GM23338 (cell line): ENCODE data around the gene GRIK4. TPM values are rescaled to one million over a fixed set of nuclear protein-coding genes. Genes with fewer than 3 reads are reported as not detected.

Experiments
- ATAC-seq: fragments of 200-7000 bp; cut with Tn5 transposase; 3 replicates; pipeline ENCODE4 v1.9.1; 2020
- DNase-seq: peaks from one replicate; pipeline ENCODE4 v3.0.0-alpha.2; 2015; ENCODE audit warnings: low spot score
- H2AFZ ChIP-seq: fragments of 200-600 bp; sonication (generic); 2 replicates; pipeline ENCODE4 v1.8.0; 2016; ENCODE audit warnings: antibody characterized with exemption, mild to moderate bottlenecking, moderate library complexity
- H3F3A ChIP-seq: fragments of 200-600 bp; sonication (generic); replicated peaks from 2 replicates; pipeline ENCODE4 v1.8.0; 2017; ENCODE audit warnings: antibody characterized with exemption, mixed run types, low read depth
- H3K27ac ChIP-seq: fragments of 200-600 bp; sonication (generic); 2 replicates; pipeline ENCODE4 v1.6.1; 2016; ENCODE audit warnings: low read depth
- H3K27me3 ChIP-seq: fragments of 200-600 bp; sonication (generic); 2 replicates; pipeline ENCODE4 v1.8.0; 2016; ENCODE audit warnings: mild to moderate bottlenecking, mixed run types, moderate library complexity; ENCODE audit not compliant: insufficient read depth
- H3K36me3 ChIP-seq: fragments of 200-600 bp; sonication (generic); 2 replicates; pipeline ENCODE4 v1.8.0; 2016; ENCODE audit warnings: mild to moderate bottlenecking; ENCODE audit not compliant: insufficient read depth
- H3K4me1 ChIP-seq: fragments of 200-600 bp; sonication (generic); 2 replicates; pipeline ENCODE4 v1.8.0; 2016; ENCODE audit warnings: mild to moderate bottlenecking, moderate library complexity; ENCODE audit not compliant: insufficient read depth
- H3K4me2 ChIP-seq: fragments of 200-600 bp; sonication (generic); 2 replicates; pipeline ENCODE4 v1.7.1; 2017; ENCODE audit warnings: mixed run types
- H3K4me3 ChIP-seq: fragments of 200-600 bp; sonication (generic); 2 replicates; pipeline ENCODE4 v1.6.1; 2016; ENCODE audit warnings: mixed run types
- H3K79me2 ChIP-seq: fragments of 200-600 bp; sonication (generic); replicated peaks from 2 replicates; pipeline ENCODE4 v1.8.0; 2017; ENCODE audit warnings: mild to moderate bottlenecking; ENCODE audit not compliant: insufficient read depth
- H3K9me2 ChIP-seq: fragments of 200-600 bp; sonication (generic); 2 replicates; pipeline ENCODE4 v1.8.0; 2017; ENCODE audit not compliant: insufficient read depth
- H4K20me1 ChIP-seq: fragments of 200-600 bp; sonication (generic); replicated peaks from 2 replicates; pipeline ENCODE4 v1.8.0; 2017; ENCODE audit warnings: mild to moderate bottlenecking; ENCODE audit not compliant: insufficient read depth
- H3K27ac Mint-ChIP-seq: 2 replicates; pipeline ENCODE4 v1.8.0; 2020; ENCODE audit warnings: inconsistent platforms, mild to moderate bottlenecking, moderate library complexity, mixed read lengths
- H3K27me3 Mint-ChIP-seq: 3 replicates; pipeline ENCODE4 v1.8.0; 2022; ENCODE audit warnings: low read depth, mild to moderate bottlenecking, moderate library complexity, mixed read lengths, inconsistent platforms; ENCODE audit not compliant: insufficient read depth, poor library complexity
- H3K36me3 Mint-ChIP-seq: 3 replicates; pipeline ENCODE4 v1.8.0; 2021; ENCODE audit warnings: low read depth, mild to moderate bottlenecking, inconsistent platforms, moderate library complexity, mixed read lengths
- H3K4me1 Mint-ChIP-seq: 3 replicates; pipeline ENCODE4 v1.8.0; 2020; ENCODE audit warnings: mild to moderate bottlenecking, inconsistent platforms, mixed read lengths
- H3K4me3 Mint-ChIP-seq: 3 replicates; pipeline ENCODE4 v1.8.0; 2021; ENCODE audit warnings: moderate library complexity, mild to moderate bottlenecking, inconsistent platforms, mixed read lengths
- H3K9me3 Mint-ChIP-seq: 3 replicates; pipeline ENCODE4 v1.8.0; 2020; ENCODE audit warnings: moderate library complexity, mild to moderate bottlenecking, inconsistent platforms, mixed read lengths
- CREB1 ChIP-seq: fragments of 250-450 bp; sonication (Bioruptor Pico); IDR thresholded peaks from 2 replicates; pipeline ENCODE4 v1.5.0; 2020; ENCODE audit warnings: low read depth, mild to moderate bottlenecking, moderate library complexity
- CTCF ChIP-seq, 2 experiments: fragments of 200-600 bp in 1 of 2; sonication (generic) in 1 of 2; conservative IDR thresholded peaks; 2 replicates each; pipeline versions ENCODE4 v1.5.1 to v1.6.1; 2016 to 2017; ENCODE audit warnings: antibody characterized with exemption in 2 of 2, low read depth in 2 of 2, mild to moderate bottlenecking in 2 of 2, moderate library complexity in 1 of 2
- ETS1 ChIP-seq: IDR thresholded peaks from 2 replicates; pipeline ENCODE4 v1.6.1; 2016; ENCODE audit warnings: antibody characterized with exemption
- EZH2 ChIP-seq: fragments of 200-600 bp; sonication (generic); IDR thresholded peaks from one replicate; pipeline ENCODE4 v1.8.0; 2017; ENCODE audit warnings: antibody characterized with exemption, mild to moderate bottlenecking, low read depth; ENCODE audit not compliant: unreplicated experiment
- EZH2phosphoT487 ChIP-seq: fragments of 200-600 bp; sonication (generic); IDR thresholded peaks from one replicate; pipeline ENCODE4 v1.8.1; 2018; ENCODE audit warnings: antibody characterized with exemption; ENCODE audit not compliant: unreplicated experiment
- JUNB ChIP-seq: IDR thresholded peaks from one replicate; pipeline ENCODE4 v1.6.1; 2016; ENCODE audit warnings: antibody characterized with exemption; ENCODE audit not compliant: unreplicated experiment
- NANOG ChIP-seq: IDR thresholded peaks from 2 replicates; pipeline ENCODE4 v1.6.1; 2016; ENCODE audit warnings: antibody characterized with exemption, borderline replicate concordance
- POLR2AphosphoS5 ChIP-seq: IDR thresholded peaks from 2 replicates; pipeline ENCODE4 v1.6.1; 2016; ENCODE audit warnings: antibody characterized with exemption, low read depth
- STAT1 ChIP-seq: IDR thresholded peaks from one replicate; pipeline ENCODE4 v1.6.1; 2016; ENCODE audit warnings: antibody characterized with exemption; ENCODE audit not compliant: unreplicated experiment
- ZNF114 ChIP-seq: fragments of 250-450 bp; sonication (Bioruptor Pico); IDR thresholded peaks from 2 replicates; pipeline ENCODE4 v1.5.0; 2020; ENCODE audit warnings: mild to moderate bottlenecking, moderate library complexity
- ZNF331 ChIP-seq: fragments of 250-450 bp; sonication (Bioruptor Pico); IDR thresholded peaks from 2 replicates; pipeline ENCODE4 v1.5.0; 2020; ENCODE audit warnings: low read depth, mild to moderate bottlenecking, moderate library complexity
- ZNF462 ChIP-seq: fragments of 250-450 bp; sonication (Bioruptor Pico); IDR thresholded peaks from 2 replicates; pipeline ENCODE4 v1.5.0; 2020; ENCODE audit warnings: mild to moderate bottlenecking, moderate library complexity
- polyA plus RNA-seq: library from polyadenylated mRNA; unstranded; fragments of >200 nt; fragmentation: Nextera tagmentation; extraction: Ambion mirVana; gene quantifications from 2 replicates; pipeline ENCODE4 v1.2.1, GENCODE V29; 2016
- total RNA-seq: library from RNA; depleted of rRNA; stranded (reverse); fragments of >200 nt; shearing (Covaris generic); gene quantifications from 2 replicates; pipeline ENCODE4 v1.2.3, GENCODE V29; 2014

The GRIK4 gene
- total and polyA plus RNA-seq, 2 experiments from 2014 or later: 0.63 to 2.2 TPM

- H3K4me3 ChIP-seq: no peak overlapping the region
- Mint-ChIP-seq H3K4me1 (peaks cover 12% of the 10 kb centered on the region; the same call in 2 of the 3 replicates), H3K4me3 (no peak overlapping the region), H3K27me3 (peaks cover 10% of the 10 kb centered on the region), H3K27ac (no peak overlapping the region), H3K9me3 (no peaks in the 10 kb centered on the region), H3K36me3 (no peaks in the 10 kb centered on the region)
- H3F3A ChIP-seq: no peaks in the 10 kb centered on the region
- ATAC-seq: no peak
- no peak for DNase-seq
- H3K4me1 ChIP-seq: peaks cover 3% of the 10 kb centered on the region; the same call in 1 of the 2 replicates
- H2AFZ ChIP-seq: no peak overlapping the region
- H3K9me2 ChIP-seq: no peaks in the 10 kb centered on the region
- no peaks in the 10 kb centered on the region; the same call in 1 of the 2 replicates for H4K20me1 ChIP-seq
- H3K36me3 ChIP-seq: no peaks in the 10 kb centered on the region
- TF ChIP-seq CREB1 (no peak), NANOG (no peak), POLR2AphosphoS5 (no peak), ZNF114 (CRISPR knock-in tag) (no peak)
- H3K79me2 ChIP-seq: no peaks in the 10 kb centered on the region
- H3K27me3 ChIP-seq: no peaks in the 10 kb centered on the region
- H3K4me2 ChIP-seq: no peak overlapping the region
- H3K27ac ChIP-seq: no peak overlapping the region
Observed at GRCh38 chr11:120655589-120655988, 144.0 kb downstream of the GRIK4 start.

- peaks cover 6% of the 10 kb centered on the region for H3K27me3 Mint-ChIP-seq
- peaks cover 30% of the 10 kb centered on the region for H3K4me1 Mint-ChIP-seq
- Histone ChIP-seq H3K36me3 (no peaks in the 10 kb centered on the region), H3K4me2 (no peak overlapping the region), H3K9me2 (no peaks in the 10 kb centered on the region), H3K4me1 (peaks cover 3% of the 10 kb centered on the region; the same call in 1 of the 2 replicates), H3K4me3 (no peak overlapping the region), H2AFZ (no peak overlapping the region), H3K27ac (no peak overlapping the region), H3K27me3 (no peaks in the 10 kb centered on the region), H3F3A (no peaks in the 10 kb centered on the region), H4K20me1 (no peaks in the 10 kb centered on the region; the same call in 1 of the 2 replicates), H3K79me2 (no peaks in the 10 kb centered on the region)
- H3K27ac Mint-ChIP-seq: no peak overlapping the region
- H3K9me3 Mint-ChIP-seq: no peaks in the 10 kb centered on the region
- ATAC-seq (no peak), DNase-seq (no peak)
- H3K36me3 Mint-ChIP-seq: no peaks in the 10 kb centered on the region
- no peak overlapping the region for H3K4me3 Mint-ChIP-seq
- TF ChIP-seq CTCF (conservative IDR thresholded peaks at IDR 0.05; ENCODE audit: low read depth in 2 of 2) (no peak), ZNF331 (no peak), ZNF114 (CRISPR knock-in tag) (no peak), ETS1 (no peak), EZH2 (no peak), JUNB (no peak), ZNF462 (CRISPR knock-in tag) (no peak), EZH2phosphoT487 (no peak), NANOG (no peak), STAT1 (no peak)
Observed at GRCh38 chr11:120657306-120658070, 145.9 kb downstream of the GRIK4 start.
